GM19025 (cell line): ENCODE results near the gene CCR5AS.
"Not testable (repeated sequence)": the region's sequence is repeated elsewhere in the genome, so short reads cannot be mapped to it uniquely, and the experiment has no call there.

Source experiments
- ATAC-seq: cut with Tn5 transposase; IDR thresholded peaks from one replicate; pipeline ENCODE4 v1.9.1; 2021; ENCODE audit warnings: mild to moderate bottlenecking, low read depth, moderate library complexity; ENCODE audit not compliant: unreplicated experiment

CCR5AS gene

GRCh38 chr3:46429671-46430070 is 22.8 kb upstream of the CCR5AS start:
- ATAC-seq, result no peak

- ATAC-seq, result no peak
Observed at GRCh38 chr3:46429250-46429649, 22.4 kb upstream of the CCR5AS start.

DNA sequence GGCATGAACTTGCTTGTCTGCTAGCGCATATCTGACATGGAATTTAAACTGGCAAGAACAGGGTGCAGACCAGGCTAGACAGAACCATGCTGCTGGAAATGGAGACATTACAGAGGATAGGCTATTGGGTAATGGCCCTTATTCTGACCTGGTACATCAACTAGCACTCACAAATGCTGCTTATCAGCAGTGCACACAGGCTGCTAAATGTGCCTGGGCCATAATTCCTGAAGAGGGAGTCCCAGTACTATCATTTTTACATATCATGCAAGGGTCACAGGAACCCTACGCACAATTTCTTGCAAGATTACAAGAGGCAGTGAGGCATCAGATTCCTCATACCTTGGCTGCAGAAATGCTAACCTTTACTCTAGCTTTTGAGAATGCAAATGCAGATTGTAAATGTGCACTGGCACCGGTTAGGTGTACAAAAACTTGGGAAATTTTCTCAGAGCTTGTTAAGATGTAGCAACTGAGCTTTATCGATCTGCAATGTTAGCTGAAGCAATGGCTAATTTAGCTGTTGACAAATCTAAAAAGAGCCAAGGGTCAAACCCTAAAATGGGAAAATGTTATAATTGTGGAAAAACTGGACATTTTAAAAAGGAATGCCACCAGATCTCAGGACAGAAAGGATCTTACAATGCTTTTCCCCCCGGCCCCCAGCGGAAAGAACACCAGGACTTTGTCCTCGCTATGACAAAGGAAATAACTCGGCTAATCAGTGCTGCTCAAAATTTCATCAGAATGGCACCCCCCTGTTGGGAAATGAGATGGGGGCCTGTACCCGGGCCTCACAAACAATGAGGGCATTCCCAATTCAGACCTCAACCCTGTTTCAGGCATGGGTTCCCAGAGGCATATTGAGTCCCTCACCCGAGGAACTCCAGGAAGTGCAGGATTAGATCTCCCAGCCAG is 21.3 kb upstream of the CCR5AS start:
- no peak for ATAC-seq

DNA sequence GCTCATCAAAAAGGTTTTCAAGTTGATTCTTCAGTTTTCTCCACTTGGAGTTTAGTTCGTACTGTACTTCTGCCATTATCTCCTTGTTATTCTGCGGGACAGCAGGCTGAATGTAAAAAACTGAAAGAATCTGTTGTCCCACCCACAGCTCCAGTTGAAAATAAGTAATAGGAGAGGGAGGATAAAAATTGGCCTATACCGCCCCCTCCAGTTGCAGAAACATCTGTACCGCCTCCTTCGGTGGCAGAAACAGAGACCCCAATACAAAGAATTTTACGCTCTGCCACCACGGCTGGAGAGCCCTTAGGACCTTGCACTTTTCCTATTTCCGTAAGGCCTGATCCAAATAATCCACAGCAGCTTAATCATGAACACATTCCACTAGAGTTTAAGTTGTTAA is 20.5 kb upstream of the CCR5AS start:
- not testable (repeated sequence) for ATAC-seq

DNA sequence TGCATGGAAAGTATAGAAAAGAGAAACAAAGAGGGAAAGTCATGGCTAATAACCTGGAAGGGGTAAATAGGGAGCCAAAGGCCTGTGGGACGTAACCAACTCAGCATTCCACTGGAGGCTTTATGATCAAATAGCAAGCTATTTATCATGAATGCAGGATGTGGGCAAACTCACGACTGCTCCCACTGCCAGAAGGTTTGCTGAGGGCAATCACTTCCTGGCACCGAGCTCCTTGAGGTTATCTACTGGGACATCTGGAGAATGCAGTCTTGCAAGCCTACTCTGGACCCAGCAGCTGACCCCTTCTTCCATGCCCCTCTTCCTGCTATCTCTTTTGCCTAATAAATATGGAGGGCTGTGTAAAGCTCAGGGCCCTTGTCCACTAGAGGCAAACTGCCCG is 19.6 kb upstream of the CCR5AS start:
- not testable (repeated sequence) for ATAC-seq

DNA sequence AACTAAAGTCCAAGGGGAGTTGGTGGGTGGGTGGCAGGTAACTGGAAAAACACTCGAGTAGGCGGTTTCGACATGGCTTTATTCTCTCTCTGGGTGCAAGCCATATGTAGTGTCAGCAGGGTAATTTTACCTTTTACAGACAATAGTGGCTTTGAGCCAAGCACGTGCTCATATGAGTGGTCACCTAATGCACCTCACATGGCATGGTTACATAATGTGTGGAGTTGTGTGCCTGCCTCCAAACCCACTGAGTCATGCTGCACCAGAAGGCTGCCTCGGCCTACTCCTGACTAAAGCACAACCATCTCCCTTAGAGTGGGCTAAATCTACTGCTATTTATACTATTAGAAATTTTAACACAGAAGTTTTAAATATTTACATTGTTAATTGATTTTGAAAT is 16.7 kb upstream of the CCR5AS start:
- no peak for ATAC-seq

DNA sequence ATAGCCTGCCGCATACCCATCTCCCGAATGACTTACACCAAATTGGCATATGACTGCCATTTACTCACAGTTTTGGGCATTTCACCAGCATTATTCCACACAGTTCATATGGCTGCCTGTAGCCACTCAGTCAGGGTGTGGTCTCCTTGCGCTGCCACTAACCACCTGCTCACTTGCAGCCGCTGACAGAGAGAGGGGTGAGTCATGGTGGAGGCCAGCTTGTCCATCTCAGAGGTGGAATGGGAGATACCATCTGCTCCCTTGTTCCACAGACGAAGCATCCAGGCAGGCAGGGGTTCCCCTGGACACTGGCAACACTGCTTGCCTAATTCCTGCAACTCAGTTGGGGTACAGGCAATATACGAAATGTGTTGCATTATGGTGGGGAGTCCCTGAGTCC is 15.8 kb upstream of the CCR5AS start:
- ATAC-seq, result no peak

- no peak for ATAC-seq
Observed at GRCh38 chr3:46420931-46421330, 14.1 kb upstream of the CCR5AS start.

- ATAC-seq, result no peak
Observed at GRCh38 chr3:46419816-46420215, 12.9 kb upstream of the CCR5AS start.

GRCh38 chr3:46417841-46418611 is 11.2 kb upstream of the CCR5AS start:
- no peak for ATAC-seq

DNA sequence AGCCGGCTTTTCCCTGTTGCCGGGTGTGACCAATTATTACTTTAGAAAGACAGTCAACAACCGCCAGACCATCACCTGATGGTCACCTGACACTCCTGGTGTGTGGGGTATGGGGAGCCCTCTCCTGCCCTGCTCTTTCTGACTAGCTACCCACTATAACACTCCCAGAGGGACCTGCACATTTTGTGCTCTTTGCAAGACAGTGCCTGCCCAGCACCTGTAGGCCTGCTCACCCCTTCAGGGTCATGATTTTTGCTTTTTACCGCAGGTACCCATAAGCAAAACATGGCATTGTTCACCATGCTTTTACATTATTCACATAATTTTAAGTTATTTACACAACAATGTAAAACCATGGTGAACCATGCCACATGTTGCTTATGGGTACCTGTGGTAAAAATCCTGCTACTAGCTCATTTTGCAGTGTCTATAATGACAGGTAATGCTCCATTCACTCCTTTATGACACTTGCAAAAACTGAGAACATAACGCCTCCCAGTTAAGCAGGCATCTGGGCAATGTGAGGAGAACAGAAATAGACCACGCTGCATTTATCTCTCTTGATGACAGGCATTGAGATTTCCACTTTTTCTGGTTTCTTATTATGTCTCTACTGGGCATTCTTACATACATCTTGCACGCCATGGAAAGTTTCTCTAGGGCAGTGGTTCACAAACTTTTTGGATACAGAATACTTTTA is 10.1 kb upstream of the CCR5AS start:
- no peak for ATAC-seq

DNA sequence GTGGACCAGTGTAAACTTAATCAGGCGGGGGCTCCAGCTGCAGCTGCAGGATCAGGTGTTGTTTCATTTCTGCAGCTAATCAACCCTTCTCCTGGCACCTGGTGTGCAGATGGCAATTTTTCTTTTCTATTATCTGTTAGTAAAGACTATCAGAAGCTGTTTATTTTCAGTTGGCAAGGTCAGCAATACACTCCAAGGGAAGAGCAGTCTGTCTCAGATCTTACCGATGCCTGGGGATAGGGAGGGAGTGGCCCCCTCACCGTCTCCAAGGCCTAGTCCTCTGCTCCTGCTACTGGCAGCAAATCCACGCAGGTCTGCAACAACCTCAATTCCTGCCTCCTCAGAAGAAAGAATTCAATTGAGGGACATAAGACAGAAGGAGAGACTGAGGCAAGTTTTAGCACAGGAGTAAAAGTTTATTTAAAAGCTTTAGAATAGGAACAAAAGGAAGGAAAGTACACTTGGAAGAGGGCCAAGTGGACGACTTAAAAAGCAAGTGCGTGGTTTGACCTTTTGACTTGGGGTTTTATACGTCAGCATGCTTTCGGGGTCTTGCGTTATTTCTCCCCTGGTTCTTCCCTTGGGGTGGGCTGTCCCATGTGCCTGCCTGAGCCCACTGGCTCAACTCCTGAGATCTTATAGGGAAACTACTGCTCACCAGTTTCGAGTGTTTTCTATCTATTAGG is 9.4 kb upstream of the CCR5AS start:
- ATAC-seq, result no peak

- ATAC-seq, result no peak
Observed at GRCh38 chr3:46414739-46415138, 7.9 kb upstream of the CCR5AS start.

DNA sequence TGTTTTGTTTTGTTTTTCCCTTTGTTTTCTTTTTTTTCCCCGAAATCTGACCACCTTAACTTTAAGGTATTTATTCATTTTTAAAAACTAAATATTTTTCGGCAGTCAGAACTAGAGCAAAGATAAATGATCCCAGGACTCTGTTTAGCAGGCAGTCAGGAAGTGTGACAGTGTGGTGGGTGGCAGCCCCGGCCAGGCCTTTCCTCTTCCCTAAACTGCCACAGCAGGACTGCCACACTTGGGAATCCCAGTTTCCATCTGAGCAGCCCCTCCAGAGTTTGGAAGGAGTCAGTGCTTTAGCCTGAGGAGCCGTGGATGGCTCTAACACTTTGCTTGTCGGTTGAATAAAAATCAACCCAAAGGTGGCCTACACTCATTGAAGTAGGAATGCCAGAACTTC is 7.1 kb upstream of the CCR5AS start:
- ATAC-seq, result no peak

GRCh38 chr3:46412786-46413298 is 6.0 kb upstream of the CCR5AS start:
- ATAC-seq, result no peak

GRCh38 chr3:46411271-46411670 is 4.4 kb upstream of the CCR5AS start:
- ATAC-seq, result no peak

GRCh38 chr3:46410669-46411068 is 3.8 kb upstream of the CCR5AS start:
- ATAC-seq, result no peak

DNA sequence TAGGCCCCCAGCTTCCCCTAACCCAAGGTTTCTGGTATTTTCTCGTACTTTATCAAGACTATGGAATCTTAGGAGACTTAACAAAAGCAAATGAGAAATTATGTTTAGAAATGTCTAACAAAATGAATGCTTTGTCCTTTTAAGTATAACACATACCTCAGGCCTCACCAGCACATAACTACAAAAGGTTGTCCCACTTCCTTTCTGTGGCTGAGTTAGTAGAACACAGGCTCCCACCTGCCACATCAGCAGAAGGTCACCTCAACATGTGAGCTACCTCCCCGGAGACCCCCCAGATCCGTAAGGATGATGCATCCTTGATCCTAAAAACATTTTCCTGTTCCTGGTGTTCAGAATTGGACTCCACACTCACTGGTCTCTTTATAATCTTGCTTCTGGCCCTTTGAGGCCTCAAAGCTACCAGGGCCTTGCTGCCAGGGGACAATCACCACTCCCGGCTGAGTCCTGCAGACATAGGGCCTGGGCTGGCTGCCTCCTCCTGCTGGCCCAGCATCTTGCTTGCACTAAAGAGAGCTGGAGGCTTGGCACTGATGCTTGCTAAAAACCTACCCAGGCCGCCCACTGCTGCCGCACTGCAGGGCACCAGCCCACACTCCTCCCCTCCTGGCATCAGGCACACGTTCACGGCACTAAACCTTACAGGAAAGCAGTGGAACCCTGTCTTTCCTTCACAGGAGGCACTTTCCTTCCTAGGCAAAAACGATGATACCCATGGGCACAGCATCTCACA is 3.0 kb upstream of the CCR5AS start:
- ATAC-seq, result no peak

DNA sequence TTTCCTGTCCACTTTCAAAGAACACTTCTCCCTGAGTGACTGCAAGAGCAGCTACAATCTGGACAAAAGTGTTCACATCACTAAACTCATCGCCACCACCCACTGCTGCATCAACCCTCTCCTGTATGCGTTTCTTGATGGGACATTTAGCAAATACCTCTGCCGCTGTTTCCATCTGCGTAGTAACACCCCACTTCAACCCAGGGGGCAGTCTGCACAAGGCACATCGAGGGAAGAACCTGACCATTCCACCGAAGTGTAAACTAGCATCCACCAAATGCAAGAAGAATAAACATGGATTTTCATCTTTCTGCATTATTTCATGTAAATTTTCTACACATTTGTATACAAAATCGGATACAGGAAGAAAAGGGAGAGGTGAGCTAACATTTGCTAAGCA is 2.0 kb upstream of the CCR5AS start:
- no peak for ATAC-seq

DNA sequence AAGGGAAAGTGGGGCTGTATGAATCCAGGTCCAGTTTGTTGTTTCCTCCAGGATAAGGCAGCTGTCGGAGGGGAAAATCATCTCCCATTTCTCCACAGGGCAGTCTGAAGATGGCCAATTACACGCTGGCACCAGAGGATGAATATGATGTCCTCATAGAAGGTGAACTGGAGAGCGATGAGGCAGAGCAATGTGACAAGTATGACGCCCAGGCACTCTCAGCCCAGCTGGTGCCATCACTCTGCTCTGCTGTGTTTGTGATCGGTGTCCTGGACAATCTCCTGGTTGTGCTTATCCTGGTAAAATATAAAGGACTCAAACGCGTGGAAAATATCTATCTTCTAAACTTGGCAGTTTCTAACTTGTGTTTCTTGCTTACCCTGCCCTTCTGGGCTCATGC is 1.1 kb upstream of the CCR5AS start:
- ATAC-seq, result no peak
